ENCODE data around the gene SPTBN1.

The SPTBN1 gene

DNA sequence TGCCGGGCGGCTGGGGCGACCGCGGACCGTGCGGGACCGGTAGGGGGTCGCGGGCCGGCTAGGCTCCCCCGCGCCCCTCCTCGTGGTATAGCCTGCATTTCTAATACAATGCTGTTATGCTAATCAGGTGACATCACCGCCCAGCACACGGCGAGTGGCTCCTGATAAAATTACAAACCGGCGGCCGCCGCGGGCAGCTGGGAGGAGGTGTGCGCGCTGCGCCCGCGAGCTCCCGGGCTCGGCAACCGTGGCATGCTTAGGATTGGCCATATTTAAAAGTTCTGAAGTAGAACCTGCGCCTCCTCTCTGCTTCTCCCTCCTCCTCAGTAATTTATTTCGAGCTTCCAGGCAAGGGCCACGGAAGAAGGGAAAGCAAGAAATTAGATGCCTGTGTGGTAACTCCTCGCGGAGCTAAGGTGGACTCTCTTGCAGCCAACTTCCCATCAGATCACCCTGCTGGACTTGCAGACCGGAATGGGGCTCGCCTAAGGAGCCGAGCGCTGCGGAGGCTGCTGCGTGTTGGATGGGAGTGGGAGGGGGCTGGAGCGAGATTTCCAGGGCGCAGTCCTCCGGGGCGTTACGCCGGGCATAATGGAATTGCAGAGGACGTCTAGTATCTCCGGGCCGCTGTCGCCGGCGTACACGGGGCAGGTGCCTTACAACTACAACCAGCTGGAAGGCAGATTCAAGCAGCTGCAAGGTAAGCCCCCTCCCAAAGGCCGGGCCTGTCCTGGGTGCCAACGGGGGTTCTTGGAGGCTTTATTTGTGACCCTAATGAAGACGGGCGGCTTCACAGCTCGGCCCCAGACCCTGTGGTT is 102.3 kb downstream of the SPTBN1 start:
- DNase-seq: peak; percentile 18

DNA sequence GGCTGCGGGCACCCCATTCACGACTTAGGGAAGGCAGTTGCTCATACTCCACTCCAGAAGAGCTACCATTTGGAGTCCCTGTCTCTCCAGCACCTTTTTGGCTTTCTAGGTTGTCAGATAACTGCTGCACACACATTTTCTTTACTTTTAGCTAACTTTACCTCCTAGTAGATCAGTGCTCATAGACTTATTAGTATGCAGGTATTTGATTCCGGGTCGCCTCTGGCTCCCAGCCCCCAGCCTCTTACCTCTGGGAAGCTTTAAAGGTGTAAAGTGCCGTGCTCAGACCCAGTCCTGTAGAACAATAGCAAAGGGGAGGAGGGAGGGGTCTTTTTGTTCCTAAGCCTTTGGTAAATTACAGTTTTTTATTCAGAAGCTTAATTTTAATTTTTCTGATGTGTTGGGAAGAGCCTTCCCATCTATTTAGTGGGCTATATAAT is 102.9 kb downstream of the SPTBN1 start:
- DNase-seq: no peak

DNA sequence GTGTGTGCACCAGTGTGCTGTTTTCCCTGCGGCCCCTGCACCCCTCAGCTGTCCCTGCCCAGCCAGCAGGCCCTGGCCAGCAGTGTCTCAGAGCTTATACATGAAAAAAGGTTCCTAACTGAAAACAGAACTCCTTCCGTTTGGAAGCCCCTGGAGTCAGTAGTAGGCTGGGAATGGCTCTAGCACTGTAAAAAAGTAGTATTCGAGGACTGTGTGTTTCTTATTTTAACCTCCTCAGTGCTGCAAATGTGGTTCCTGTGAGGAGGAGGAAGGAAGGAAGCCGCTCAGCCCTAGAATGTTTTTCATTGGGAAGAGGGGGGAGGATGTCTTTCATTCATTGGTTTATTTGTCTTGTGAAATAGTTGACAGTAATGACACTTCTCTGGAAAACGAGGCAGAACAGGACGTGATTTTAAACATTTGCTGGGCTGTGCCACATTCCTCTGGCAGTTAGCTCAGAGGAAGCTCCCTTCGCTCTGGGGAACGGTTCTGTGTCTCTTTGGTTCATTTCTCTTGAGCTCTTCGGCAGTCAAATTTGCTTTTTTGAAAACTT is 103.5 kb downstream of the SPTBN1 start:
- peak; percentile 62 for DNase-seq

DNA sequence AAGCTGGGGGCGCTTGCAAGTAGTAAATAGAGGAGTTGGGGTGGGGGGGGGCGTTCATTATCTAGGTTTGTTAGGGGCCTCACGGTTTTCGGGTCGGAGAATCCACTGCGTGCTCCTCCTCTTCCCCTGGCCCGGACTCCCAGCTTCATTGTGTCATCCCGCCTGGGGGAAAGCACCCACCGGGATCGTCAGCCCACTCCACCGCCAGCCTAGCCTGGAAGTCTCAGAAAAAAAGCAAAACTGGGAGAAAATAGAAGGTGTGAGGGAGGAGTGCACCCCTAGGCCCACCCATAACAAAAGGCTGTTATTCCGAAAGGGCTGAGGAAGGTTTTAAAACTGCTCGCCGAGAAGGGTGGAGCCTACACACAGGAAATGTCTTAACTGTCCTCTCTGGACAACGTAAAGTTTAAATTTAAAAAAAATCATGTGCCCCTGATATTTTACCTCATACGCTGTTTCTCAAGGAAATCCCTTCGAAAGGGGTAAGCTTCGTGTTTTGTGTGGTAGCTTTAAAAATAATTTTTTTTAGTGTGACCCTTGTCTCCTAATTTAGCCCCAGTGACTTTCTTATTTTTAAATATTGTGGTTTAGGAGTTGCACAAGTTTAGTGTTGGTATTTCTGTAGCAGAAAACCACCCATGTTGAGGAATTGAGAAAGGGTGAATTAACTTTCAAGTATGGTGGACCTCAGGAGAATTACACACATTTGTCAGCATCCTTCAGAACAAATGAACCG is 104.2 kb downstream of the SPTBN1 start:
- peak; percentile 78 for DNase-seq

DNA sequence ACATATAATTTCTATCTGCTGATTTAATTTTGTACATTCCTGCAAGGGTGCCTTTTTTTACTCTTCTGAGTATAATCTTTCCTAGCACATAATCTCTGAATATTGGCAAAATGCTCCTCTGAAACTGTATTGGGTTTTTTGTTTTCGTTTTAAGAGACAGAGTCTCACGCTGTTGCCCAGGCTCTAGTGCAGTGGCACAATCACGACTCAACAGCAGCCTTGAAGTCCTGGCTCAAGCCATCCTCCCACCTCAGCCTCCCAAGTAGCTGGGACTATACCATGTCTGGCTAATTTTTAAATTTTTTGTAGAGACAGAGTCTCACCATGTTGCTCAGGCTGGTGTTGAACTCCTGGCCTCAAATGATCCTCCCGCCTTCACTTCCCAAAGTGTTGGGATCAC is 104.9 kb downstream of the SPTBN1 start:
- no peak for DNase-seq

DNA sequence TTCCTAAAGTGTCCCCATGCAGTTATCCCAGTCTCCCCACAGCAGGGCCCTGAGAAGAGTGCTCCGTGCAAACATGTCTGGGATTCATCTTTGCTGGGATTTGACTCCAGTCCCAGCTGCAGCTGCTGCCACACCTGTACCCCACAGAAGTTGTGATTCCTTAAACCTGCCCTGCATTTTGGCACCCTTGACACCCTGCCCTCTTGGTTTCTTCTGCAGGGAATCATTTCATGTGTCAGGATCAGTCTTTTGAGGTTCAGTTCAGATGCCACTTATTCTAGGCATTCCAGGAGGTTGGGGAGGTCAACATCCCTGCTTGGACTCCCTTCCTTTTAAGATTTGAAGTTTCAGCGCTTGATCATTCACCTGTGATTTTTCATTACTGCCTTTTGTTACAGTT is 108.3 kb downstream of the SPTBN1 start:
- DNase-seq: no peak

DNA sequence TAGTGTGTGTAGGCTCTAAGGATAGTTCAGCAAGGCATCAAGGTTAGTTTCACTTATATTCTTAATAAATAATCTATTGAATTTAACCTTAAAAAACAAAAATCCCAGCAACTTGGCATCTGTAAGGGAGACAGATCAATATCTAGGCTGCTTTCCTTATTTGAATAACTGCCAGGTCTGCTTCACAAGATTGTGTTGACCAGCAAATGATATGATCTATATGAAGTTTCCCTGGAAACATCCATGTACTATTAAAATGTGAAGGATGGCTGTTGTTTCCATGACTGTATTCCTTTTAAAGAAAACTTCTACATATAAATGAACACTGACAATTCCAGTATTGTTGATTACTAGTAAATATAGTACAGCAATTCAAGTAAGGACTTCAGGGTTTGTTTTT is 109.4 kb downstream of the SPTBN1 start:
- DNase-seq: no peak

DNA sequence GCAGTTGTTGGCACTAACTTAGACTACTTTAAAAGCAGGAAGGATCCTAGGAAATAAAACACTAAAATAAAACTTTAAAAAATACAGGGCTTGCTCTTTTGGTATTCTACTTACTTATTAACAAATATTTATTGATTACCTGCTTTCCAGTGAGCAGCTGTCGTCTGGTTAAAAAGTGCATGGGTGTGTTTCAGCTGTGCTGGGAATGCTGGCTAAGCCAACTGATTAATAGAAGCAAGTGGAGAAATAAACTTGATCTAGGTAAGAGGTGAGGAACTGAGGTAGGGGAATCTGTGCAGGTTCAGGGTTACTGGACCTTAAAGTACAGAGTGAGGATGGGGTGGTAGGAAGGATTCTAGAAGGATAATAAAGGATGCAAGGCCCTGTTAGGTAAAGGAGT is 110.8 kb downstream of the SPTBN1 start:
- DNase-seq: no peak

DNA sequence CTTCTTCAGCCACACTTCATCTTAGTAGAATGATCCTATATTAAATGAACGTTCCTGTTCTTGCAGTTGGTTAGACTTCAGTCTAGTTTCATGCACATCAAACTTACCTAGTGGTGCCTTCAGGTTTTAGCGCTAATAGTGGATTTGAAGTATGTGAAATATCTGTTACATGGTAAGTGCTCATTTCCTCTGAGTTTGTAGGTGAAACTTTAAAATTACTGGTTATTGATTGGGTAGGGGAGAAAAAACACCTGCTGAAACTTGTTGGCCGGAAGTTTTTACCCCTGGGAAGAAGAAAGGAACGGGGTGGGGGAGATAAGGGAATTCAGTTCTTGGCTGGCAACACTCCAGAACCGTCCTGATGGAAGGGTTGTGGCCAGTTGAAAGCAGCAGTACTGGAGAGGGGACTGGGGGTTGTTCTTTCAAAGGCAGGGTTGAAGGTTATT is 112.8 kb downstream of the SPTBN1 start:
- no peak for DNase-seq

DNA sequence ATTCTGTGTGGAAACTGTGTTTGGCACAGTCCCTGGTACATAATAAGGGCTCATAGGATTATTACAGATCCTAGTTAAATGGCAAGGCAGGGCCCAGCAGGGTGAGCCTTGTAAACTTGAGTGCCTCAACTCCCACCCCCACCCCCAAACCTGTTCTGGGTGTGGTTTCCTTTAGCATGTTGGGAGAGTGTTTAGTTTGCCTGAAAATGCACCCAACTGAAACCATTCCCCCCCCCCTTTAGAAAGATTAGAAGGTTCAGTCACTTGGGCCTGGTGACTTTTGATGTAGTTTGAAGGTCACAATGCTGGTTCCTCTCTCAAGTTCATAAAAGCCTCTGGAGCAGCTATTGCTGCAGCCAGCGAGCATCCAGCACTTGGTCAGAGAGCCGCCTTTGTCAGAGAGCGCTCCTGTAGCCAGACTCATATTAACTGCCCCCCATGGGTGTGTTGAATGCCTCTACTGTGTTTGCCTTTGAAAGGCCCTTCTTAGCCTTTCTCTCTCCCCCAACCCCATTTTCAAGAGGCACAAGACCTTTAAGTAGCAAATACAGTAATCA is 113.7 kb downstream of the SPTBN1 start:
- no peak for DNase-seq

DNA sequence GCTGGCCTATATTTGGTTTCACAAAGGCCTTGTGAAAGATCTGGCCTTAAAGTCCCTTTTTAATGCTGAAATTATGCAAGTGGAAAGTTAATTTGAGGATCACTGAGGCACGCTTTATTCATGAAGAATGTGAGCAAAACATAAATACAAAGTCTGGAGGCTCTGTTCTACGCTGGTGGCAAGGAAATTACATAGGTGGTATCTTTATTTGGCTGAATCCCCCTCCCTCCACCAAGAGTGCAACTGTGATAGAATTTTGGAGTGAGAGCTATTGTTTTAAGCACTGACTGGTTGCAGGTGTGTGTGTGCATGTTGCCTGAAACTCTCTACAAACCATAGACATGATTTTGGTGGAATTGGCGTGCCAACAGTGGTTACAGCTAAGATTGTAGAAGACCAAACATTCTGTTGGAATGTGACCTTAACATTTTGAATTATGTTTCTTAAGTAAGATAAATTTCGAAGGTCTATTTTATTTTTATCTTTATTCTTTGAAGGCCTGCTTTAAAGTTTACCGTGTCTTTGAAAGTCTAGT is 114.3 kb downstream of the SPTBN1 start:
- DNase-seq: no peak

DNA sequence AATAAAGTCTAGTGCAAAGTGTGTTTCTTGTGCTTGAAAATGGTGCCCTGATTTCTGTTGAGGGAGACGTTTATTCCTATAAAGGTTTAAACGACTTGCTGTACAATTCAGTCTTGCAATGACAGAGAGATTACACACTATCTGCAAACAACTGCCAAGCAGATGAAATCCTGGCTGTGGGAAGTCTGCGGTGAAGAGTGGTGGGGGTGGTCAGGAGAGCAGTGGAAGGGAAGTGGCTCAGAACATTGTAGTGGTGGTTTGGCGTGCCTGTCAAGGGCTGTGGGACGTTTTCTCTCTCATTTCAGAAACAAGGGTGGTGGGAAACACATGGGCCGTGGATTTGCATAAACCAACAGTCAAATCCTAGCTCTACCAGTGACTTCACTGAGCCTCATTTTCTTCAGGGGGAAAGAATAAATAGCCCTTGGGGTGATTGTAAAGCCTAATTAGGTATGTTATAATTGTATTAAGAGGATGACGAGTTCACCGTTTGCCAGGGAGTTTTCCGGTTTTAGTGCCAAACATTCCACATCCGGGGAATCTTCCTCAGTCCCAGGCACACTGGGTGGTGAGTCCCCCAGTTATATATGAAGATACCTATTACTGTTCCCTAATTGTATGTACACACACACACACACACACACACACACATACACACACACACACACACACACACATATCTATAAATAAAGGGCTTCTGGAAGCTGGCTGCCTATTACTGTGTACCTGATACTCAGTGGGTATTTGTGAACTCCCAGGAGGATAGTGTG is 115.0 kb downstream of the SPTBN1 start:
- DNase-seq: peak; percentile 90

DNA sequence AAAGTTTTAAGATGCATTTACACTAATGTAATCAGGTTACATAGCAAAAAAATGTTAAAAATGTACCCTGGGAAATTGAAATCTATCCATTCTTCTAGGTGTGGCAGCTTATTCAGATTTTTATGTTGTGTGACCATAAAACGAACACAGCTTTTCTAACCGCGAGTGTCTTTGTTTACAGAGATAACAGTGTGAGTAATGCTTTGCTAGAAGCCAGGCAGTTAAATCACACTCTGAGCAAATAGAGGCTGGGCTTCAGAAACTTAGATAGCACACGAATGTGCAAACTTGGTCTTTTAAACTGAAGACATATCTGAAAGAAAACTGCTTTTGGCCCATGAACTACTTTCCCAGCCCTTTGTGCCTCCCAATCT is 116.1 kb downstream of the SPTBN1 start:
- peak; percentile 27 for DNase-seq

DNA sequence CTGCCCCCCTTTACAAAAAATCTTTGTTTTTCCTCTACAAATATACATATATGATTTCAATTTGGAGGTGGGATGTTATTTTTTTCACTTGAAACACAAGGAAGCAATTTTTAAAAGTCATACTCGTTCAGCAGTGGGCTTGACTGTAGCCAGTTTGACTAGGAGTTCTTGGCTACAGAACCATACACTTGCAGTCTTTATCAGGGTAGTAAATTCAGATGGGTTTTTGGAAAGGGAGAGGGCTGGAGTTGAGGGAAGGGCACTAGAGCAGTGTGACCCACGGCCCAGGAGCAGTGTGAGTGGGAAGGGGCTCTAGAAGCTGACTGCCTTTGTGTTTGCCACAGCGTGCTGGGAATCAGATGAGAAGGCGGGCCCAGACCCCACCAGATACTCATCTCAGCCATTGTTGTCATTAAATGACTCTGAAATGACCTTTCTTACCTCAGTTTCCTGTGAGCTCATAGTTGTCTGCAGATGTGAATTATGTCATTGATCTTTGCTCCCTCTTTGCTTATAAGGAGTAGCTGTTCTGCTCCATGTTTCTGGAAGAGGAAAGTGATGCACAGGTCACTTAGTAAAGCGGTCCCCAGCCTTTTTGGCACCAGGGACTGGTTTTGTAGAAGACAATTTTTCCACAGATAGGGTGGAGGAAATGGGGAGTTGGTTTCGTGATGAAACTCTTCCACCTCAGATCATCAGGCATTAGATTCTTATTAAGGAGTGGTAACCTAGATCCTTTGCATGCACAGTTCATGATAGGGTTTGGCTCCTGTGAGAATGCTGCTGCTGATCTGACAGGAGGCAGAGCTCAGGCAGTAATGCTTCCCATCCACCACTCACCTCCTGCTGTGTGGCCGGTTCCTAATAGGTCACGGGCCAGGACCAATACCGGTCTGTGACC is 116.8 kb downstream of the SPTBN1 start:
- DNase-seq: peak; percentile 45

DNA sequence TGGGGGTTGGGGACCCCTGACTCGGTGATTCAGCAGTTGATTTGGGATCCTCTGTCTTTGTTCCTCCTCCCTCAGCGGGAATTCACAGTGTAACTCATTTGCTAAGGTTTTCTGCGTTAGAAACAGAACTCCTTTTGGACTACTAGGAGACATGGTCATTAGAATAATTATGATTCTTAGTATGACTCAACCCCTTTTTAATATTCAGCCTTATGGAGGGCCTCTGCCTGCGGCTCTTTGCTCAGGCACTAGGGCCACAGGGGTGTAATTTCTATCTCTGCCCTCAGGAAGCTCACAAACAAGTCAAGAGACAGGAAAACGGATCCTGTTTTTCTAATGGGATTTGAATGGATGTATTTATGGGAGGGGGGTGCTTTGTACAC is 117.4 kb downstream of the SPTBN1 start:
- DNase-seq: no peak

DNA sequence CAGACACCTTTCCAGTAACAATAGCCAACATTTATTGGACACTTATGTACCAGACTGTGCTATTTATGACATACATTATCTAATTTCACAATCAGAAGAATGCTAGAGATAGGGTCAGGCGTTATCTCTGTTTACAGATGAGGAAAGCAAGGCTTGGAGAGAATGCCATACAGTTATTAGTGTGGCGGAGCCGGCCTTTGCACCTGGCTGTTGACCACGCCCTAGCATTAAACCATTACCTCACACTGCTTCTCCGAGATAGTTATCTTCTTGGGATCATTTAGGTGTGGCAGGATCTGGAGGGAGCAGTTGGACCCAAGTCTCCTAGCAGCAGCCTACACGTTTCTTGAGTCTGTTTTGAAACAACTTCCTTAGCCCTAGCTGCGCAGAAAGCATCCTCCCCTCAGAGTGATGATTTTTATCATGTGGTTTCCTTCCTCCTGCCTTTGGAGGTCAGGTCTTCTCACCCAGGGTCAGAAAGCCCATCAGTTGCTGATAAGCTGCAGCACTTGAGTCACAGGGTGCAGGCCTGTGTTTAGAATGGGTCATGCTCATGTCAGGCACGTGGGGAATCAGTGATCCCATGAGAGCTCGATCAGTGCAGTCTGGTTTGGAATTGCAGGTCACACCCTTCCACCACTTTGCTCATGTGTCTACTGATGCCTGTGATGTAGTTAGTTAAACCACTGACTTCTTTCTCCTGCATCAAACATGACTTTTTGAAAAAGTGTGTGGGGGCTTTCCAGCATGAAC is 118.2 kb downstream of the SPTBN1 start:
- peak; percentile 79 for DNase-seq

DNA sequence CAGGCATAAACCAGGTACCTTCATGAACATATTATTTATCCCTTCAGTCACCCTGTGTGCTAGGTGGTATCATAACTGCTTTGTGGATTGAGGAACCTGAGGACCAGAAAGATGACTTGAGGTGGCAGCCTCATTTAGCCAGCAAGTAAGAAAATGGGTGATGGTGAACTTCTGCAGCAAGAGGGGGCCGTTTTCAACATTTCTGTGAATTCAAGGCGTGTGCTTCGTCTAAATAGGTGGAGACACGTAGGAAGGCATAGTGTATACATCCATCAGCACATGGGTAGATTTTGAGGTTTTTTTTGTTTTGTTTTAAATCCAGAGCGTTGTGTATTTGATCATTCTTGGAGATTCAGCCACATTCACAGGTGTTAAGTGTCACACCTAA is 118.7 kb downstream of the SPTBN1 start:
- DNase-seq: no peak

DNA sequence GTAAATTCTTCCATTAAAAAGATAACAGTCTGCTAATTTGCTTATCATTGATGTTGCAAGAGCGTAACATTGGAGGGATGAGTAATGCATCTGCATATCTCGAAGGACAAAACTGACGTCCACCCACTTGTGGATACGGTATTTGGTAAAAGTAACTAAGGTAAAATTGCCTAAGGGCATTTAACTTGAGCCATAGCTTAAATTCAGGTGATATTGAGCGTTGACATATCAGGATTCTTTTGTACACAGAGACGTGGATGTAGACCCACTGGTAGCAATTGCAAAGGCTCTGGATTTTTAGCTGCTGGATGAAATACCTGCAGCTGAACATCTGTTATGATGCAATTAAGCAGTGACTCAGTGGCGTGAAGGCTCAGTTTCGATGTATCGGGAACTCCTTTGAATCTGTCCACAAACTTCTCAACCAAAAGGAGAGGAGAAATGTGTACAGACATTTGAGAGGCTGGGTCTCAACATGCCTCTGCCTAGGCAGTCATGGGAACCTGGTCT is 119.3 kb downstream of the SPTBN1 start:
- peak; percentile 26 for DNase-seq

DNA sequence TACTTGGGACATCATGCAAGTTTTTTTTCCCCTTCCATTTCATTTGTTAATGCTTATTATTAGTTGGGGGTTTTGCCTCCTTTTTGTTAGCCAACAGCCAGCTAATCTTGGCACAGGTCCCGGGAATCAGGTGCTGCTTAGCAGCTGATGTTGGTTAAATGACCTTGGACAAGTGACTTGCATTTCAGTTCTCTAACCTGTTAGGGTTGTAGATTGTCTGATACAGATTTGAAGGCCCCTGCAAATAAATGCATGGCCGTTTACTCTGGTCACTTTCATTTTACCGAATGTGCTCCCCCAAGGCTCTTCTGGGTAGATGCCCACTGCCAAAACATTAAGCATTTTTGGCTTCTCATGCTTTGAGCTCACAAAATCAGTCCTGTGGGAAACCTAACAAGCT is 120.9 kb downstream of the SPTBN1 start:
- DNase-seq: no peak

DNA sequence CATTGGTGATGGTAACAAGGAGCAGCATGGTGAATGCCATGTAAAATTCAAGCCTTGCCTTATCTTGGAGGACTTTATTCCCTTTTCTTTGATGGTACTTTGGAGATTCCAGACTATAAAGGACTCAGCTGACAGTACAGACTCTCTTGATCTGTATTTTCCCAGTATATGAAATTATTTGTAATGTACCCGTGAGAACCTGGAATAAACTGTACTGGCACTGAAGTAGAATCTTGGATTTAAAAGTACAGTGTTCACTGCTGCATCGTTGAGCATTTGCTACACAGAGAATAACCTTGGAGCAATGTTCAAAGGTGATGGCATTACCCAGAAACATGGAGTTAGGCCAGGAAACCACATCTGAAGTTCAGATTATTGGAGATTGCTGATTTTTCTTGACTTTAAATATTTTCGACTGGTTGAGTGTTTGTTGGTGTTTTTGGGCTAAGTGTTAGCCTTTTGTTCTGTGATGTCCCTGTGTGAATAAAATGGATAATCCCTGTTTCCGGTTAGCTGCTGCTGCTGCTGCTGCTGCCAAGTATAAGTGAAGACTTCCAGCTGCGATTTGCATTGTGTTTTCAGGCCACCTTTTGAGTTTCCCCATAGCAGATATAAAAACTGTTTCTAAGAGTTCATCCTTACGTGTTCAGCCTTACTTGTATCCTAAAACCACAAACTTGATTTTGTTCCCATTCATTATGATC is 122.0 kb downstream of the SPTBN1 start:
- no peak for DNase-seq

Data from inflammatory macrophage treated with lipopolysaccharide for 4 hours (primary cell).